Measurements from ENCODE around the gene OR56A3.

GRCh38 chr11:5930614-5931013 is 11.4 kb upstream of the OR56A3 start:
- TF ChIP-seq TAF1 (IDR thresholded peaks at IDR 0.05; ENCODE audit: borderline replicate concordance, insufficient read depth, low read length) (no peak), SIN3A (IDR thresholded peaks at IDR 0.05; ENCODE audit: borderline replicate concordance, insufficient read depth, low read length) (no peak), POLR2AphosphoS5 (IDR thresholded peaks at IDR 0.05; ENCODE audit: low read depth, low read length) (no peak)

All from PFSK-1 (cell line).